ENCODE results near the gene GCK. TPM values are rescaled to one million over a fixed set of nuclear protein-coding genes. Genes with fewer than 3 reads are reported as not detected.

GCK gene
- polyA plus RNA-seq, 1 donor from 2014 or later: 0.68 TPM

- H3K36me3 Mint-ChIP-seq: peaks cover 2% of the 10 kb centered on the region
- peaks cover 2% of the 10 kb centered on the region for H3K27me3 Mint-ChIP-seq
- H3K4me3 Mint-ChIP-seq: no peak overlapping the region
- no peaks in the 10 kb centered on the region for H3K9me3 Mint-ChIP-seq
- H3K27ac Mint-ChIP-seq: no peak overlapping the region
- H3K4me1 Mint-ChIP-seq: peaks cover 5 to 10% (median 9%) of the 10 kb centered on the region in 3 donors
Measured at GRCh38 chr7:44217223-44217714, 28.0 kb upstream of the GCK start.

GRCh38 chr7:44216521-44217222 is 27.4 kb upstream of the GCK start:
- H3K27ac Mint-ChIP-seq: peak overlapping the region in 1 of 3 donors; percentile 62
- H3K9me3 Mint-ChIP-seq: no peaks in the 10 kb centered on the region
- H3K36me3 Mint-ChIP-seq: peaks cover 2% of the 10 kb centered on the region
- H3K27me3 Mint-ChIP-seq: peaks cover 2% of the 10 kb centered on the region
- H3K4me1 Mint-ChIP-seq: peaks cover 5 to 10% (median 9%) of the 10 kb centered on the region in 3 donors
- peak overlapping the region in 1 of 4 donors; percentile 12 for H3K4me3 Mint-ChIP-seq

GRCh38 chr7:44216019-44216418 is 26.8 kb upstream of the GCK start:
- peaks cover 5 to 10% (median 9%) of the 10 kb centered on the region in 3 donors for H3K4me1 Mint-ChIP-seq
- H3K27ac Mint-ChIP-seq: peak overlapping the region in 1 of 3 donors; percentile 62

GRCh38 chr7:44215531-44215930 is 26.3 kb upstream of the GCK start:
- Mint-ChIP-seq H3K4me3 (no peak overlapping the region), H3K4me1 (peaks cover 5 to 10% (median 9%) of the 10 kb centered on the region in 3 donors), H3K27me3 (peaks cover 2% of the 10 kb centered on the region), H3K27ac (no peak overlapping the region), H3K9me3 (no peaks in the 10 kb centered on the region), H3K36me3 (peaks cover 5% of the 10 kb centered on the region)

More at GRCh38 chr7:44216019-44216418, 26.8 kb upstream of the GCK start:
- peaks cover 5% of the 10 kb centered on the region for H3K36me3 Mint-ChIP-seq
- H3K4me3 Mint-ChIP-seq: peak overlapping the region in 1 of 4 donors; percentile 41
- no peaks in the 10 kb centered on the region for H3K9me3 Mint-ChIP-seq
- peaks cover 2% of the 10 kb centered on the region for H3K27me3 Mint-ChIP-seq

GRCh38 chr7:44213877-44214388 is 24.7 kb upstream of the GCK start:
- peak overlapping the region in 1 of 4 donors; percentile 35 for H3K4me3 Mint-ChIP-seq
- peaks cover 2% of the 10 kb centered on the region for H3K27me3 Mint-ChIP-seq
- peaks cover 5 to 10% (median 9%) of the 10 kb centered on the region in 3 donors for H3K4me1 Mint-ChIP-seq
- no peaks in the 10 kb centered on the region for H3K9me3 Mint-ChIP-seq
- peaks cover 5% of the 10 kb centered on the region for H3K36me3 Mint-ChIP-seq
- peak overlapping the region; percentile 9 to 92 (median 18) for H3K27ac Mint-ChIP-seq

GRCh38 chr7:44213206-44213876 is 24.1 kb upstream of the GCK start:
- H3K36me3 Mint-ChIP-seq: peaks cover 5% of the 10 kb centered on the region
- H3K9me3 Mint-ChIP-seq: no peaks in the 10 kb centered on the region
- H3K27me3 Mint-ChIP-seq: peaks cover 2% of the 10 kb centered on the region
- no peak overlapping the region for H3K4me3 Mint-ChIP-seq
- H3K4me1 Mint-ChIP-seq: peaks cover 5 to 10% (median 9%) of the 10 kb centered on the region in 3 donors
- peak overlapping the region in 2 of 3 donors; percentile 9 to 92 for H3K27ac Mint-ChIP-seq

GRCh38 chr7:44212581-44213184 is 23.4 kb upstream of the GCK start:
- Mint-ChIP-seq H3K36me3 (peaks cover 5% of the 10 kb centered on the region), H3K4me3 (no peak overlapping the region), H3K27ac (no peak overlapping the region), H3K4me1 (peaks cover 5 to 10% (median 9%) of the 10 kb centered on the region in 3 donors), H3K27me3 (no peaks in the 10 kb centered on the region), H3K9me3 (no peaks in the 10 kb centered on the region)

- no peak overlapping the region for H3K4me3 Mint-ChIP-seq
- no peaks in the 10 kb centered on the region for H3K9me3 Mint-ChIP-seq
- H3K27ac Mint-ChIP-seq: peak overlapping the region in 1 of 3 donors; percentile 39
- no peaks in the 10 kb centered on the region for H3K27me3 Mint-ChIP-seq
- peaks cover 5% of the 10 kb centered on the region for H3K36me3 Mint-ChIP-seq
- H3K4me1 Mint-ChIP-seq: peaks cover 5 to 10% (median 9%) of the 10 kb centered on the region in 3 donors
Measured at GRCh38 chr7:44212018-44212417, 22.8 kb upstream of the GCK start.

GRCh38 chr7:44211126-44211675 is 22.0 kb upstream of the GCK start:
- Mint-ChIP-seq H3K27ac (peak overlapping the region in 2 of 3 donors; percentile 73 to 93), H3K9me3 (no peaks in the 10 kb centered on the region), H3K36me3 (peaks cover 5% of the 10 kb centered on the region), H3K27me3 (no peaks in the 10 kb centered on the region), H3K4me1 (peaks cover 5 to 10% (median 9%) of the 10 kb centered on the region in 3 donors), H3K4me3 (no peak overlapping the region)

- Mint-ChIP-seq H3K36me3 (peaks cover 9% of the 10 kb centered on the region), H3K4me1 (peaks cover 5 to 11% (median 8%) of the 10 kb centered on the region in 3 donors), H3K4me3 (no peak overlapping the region), H3K27me3 (no peaks in the 10 kb centered on the region), H3K27ac (no peak overlapping the region), H3K9me3 (no peaks in the 10 kb centered on the region)
Measured at GRCh38 chr7:44210107-44210506, 20.9 kb upstream of the GCK start.

- Mint-ChIP-seq H3K27ac (no peak overlapping the region), H3K4me3 (no peak overlapping the region), H3K9me3 (no peaks in the 10 kb centered on the region), H3K36me3 (peaks cover 10% of the 10 kb centered on the region), H3K27me3 (no peaks in the 10 kb centered on the region), H3K4me1 (peaks cover 1 to 7% (median 6%) of the 10 kb centered on the region in 3 donors)
Measured at GRCh38 chr7:44208085-44208484, 18.8 kb upstream of the GCK start.

GRCh38 chr7:44206008-44206407 is 16.8 kb upstream of the GCK start:
- peaks cover 5% of the 10 kb centered on the region for H3K36me3 Mint-ChIP-seq
- no peaks in the 10 kb centered on the region for H3K9me3 Mint-ChIP-seq
- no peaks in the 10 kb centered on the region for H3K27me3 Mint-ChIP-seq
- H3K4me3 Mint-ChIP-seq: peak overlapping the region in 1 of 4 donors; percentile 51
- H3K4me1 Mint-ChIP-seq: peaks cover 13 to 20% (median 17%) of the 10 kb centered on the region in 3 donors
- H3K27ac Mint-ChIP-seq: peak overlapping the region in 1 of 3 donors; percentile 59

- H3K9me3 Mint-ChIP-seq: no peaks in the 10 kb centered on the region
- H3K4me3 Mint-ChIP-seq: peak overlapping the region; percentile 80 to 95 (median 90)
- H3K4me1 Mint-ChIP-seq: peaks cover 13 to 22% (median 17%) of the 10 kb centered on the region in 3 donors
- peak overlapping the region in 1 of 3 donors; percentile 12 for H3K27ac Mint-ChIP-seq
- no peaks in the 10 kb centered on the region for H3K27me3 Mint-ChIP-seq
- peaks cover 7% of the 10 kb centered on the region for H3K36me3 Mint-ChIP-seq
Measured at GRCh38 chr7:44201813-44202212, 12.6 kb upstream of the GCK start.

- Mint-ChIP-seq H3K4me1 (peaks cover 13 to 22% (median 17%) of the 10 kb centered on the region in 3 donors), H3K27ac (peak within 1 kb of the TSS in 2 of 3 donors; percentile 39 to 90), H3K9me3 (no peaks in the 10 kb centered on the region), H3K4me3 (peak within 1 kb of the TSS; percentile 80 to 95 (median 90)), H3K36me3 (peaks cover 7% of the 10 kb centered on the region), H3K27me3 (no peaks in the 10 kb centered on the region)
Measured at GRCh38 chr7:44200699-44201461, 11.6 kb upstream of the GCK start, which contains the start of gene YKT6. YKT6 (plus strand) TSS chr7:44200978; CDS start chr7:44201136, 158 bp downstream.
